ENCODE data around the gene FOXP2. TPM values are rescaled to one million over a fixed set of nuclear protein-coding genes. Genes with fewer than 3 reads are reported as not detected.

The FOXP2 gene
- total RNA-seq, 1 experiment from 2014 or later, result not detected

DNA sequence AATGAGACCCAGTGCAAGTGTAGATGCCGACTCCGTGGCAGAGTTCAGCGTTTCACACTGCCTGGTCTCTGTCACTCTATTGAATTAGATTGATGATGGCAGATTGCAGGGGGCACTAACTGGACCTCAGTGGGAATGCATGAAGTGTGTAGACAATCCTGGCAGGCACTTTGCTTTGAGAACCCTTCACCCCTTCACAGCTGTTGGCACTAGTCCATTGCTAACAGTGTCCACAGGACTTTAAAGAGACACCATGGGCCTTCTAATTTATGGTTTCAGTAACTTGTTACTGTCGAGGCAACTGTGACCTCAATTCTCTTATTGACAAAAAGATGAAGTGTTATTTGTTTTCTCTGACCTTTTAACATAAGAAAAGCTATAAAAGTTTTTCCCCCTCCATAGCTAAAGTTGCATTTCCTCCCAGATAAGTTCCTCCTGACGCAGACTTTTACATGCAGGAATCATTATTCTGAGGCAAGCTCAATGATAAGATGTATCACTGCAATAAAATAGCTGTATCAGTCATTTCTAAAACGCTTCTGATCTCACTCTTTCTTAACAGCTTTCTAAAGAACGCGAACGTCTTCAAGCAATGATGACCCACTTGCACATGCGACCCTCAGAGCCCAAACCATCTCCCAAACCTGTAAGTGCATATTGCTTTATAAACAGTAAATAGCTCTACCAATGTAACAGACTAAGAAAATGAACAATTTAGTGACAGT is 238.9 kb downstream of the FOXP2 start:
- DNase-seq, result no peak
- peaks cover 11% of the 10 kb centered on the region for H3K27me3 Mint-ChIP-seq (ENCODE audit: insufficient read depth, unreplicated experiment)
- POLR2A ChIA-PET, result no interaction called here
- CTCF ChIA-PET, result interaction anchor here (0.5 kb wide), 1 partner anchor 773 kb away, joined by 3 read pairs; no protein-coding TSS in a partner anchor
- H3K27ac Mint-ChIP-seq (ENCODE audit: unreplicated experiment), result no peak overlapping the region
- Histone ChIP-seq H3K36me3 (ENCODE audit: control insufficient read depth, insufficient read depth, low read length) (no peaks in the 10 kb centered on the region), H3K4me1 (no peaks in the 10 kb centered on the region), H3K9me3 (no peaks in the 10 kb centered on the region), H3K4me3 (ENCODE audit: low read depth, low read length) (no peak overlapping the region), H3K27me3 (replicated peaks; ENCODE audit: control insufficient read depth, insufficient read depth, low read length) (no peaks in the 10 kb centered on the region; the same call in 1 of the 2 replicates)
- intact Hi-C loops (cut with micrococcal nuclease; ENCODE audit: unreplicated experiment), result no loop called here
- H3K9me3 Mint-ChIP-seq (ENCODE audit: unreplicated experiment), result no peaks in the 10 kb centered on the region
- no peak overlapping the region for H3K4me3 Mint-ChIP-seq (ENCODE audit: unreplicated experiment)
- BruUV-seq (replicated peaks), result no TSS peak
- H3K4me1 Mint-ChIP-seq (ENCODE audit: low read depth, unreplicated experiment), result no peaks in the 10 kb centered on the region
- TF ChIP-seq CTCF (IDR thresholded peaks at IDR 0.05; ENCODE audit: insufficient read depth in 1 of 2, low read depth in 1 of 2, low read length in 1 of 2, severe bottlenecking in 1 of 2, unreplicated experiment in 1 of 2), result no peak
- H3K36me3 Mint-ChIP-seq (ENCODE audit: insufficient read depth, unreplicated experiment), result no peaks in the 10 kb centered on the region

GRCh38 chr7:114656466-114656865 is 241.9 kb downstream of the FOXP2 start:
- Mint-ChIP-seq H3K27ac (ENCODE audit: unreplicated experiment) (no peak overlapping the region), H3K4me3 (ENCODE audit: unreplicated experiment) (no peak overlapping the region), H3K36me3 (ENCODE audit: insufficient read depth, unreplicated experiment) (no peaks in the 10 kb centered on the region), H3K27me3 (ENCODE audit: insufficient read depth, unreplicated experiment) (peaks cover 8% of the 10 kb centered on the region), H3K9me3 (ENCODE audit: unreplicated experiment) (no peaks in the 10 kb centered on the region), H3K4me1 (ENCODE audit: low read depth, unreplicated experiment) (no peaks in the 10 kb centered on the region)
- TF ChIP-seq CTCF (IDR thresholded peaks at IDR 0.05; ENCODE audit: insufficient read depth in 1 of 2, low read depth in 1 of 2, low read length in 1 of 2, severe bottlenecking in 1 of 2, unreplicated experiment in 1 of 2), result no peak
- DNase-seq, result no peak
- Histone ChIP-seq H3K4me3 (ENCODE audit: low read depth, low read length) (no peak overlapping the region), H3K36me3 (ENCODE audit: control insufficient read depth, insufficient read depth, low read length) (no peaks in the 10 kb centered on the region), H3K9me3 (no peaks in the 10 kb centered on the region), H3K4me1 (no peaks in the 10 kb centered on the region), H3K27me3 (replicated peaks; ENCODE audit: control insufficient read depth, insufficient read depth, low read length) (no peaks in the 10 kb centered on the region; the same call in 1 of the 2 replicates)
- ChIA-PET CTCF (no interaction called here), POLR2A (no interaction called here)
- no TSS peak for BruUV-seq (replicated peaks)
- intact Hi-C loops (cut with micrococcal nuclease; ENCODE audit: unreplicated experiment), result no loop called here

DNA sequence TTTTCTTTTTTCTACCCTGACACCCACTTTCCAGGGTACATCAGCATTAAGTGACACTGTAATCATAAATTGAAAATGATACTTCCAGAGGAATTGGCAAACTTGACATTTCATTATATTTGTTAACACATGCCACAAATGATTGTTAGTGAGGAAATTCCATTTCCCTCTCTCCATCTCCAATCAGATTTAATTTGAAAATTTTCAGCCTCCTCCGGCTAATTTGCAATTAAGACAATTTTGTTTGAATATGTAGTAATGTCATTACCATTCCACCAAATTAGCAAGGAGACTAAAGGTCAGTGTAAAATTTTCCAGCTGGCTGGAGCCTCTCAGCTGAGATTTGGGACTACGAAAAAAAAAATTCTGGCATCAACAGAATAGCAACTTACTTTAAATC is 242.7 kb downstream of the FOXP2 start:
- Histone ChIP-seq H3K4me1 (no peaks in the 10 kb centered on the region), H3K36me3 (ENCODE audit: control insufficient read depth, insufficient read depth, low read length) (no peaks in the 10 kb centered on the region), H3K9me3 (no peaks in the 10 kb centered on the region), H3K27me3 (replicated peaks; ENCODE audit: control insufficient read depth, insufficient read depth, low read length) (no peaks in the 10 kb centered on the region; the same call in 1 of the 2 replicates), H3K4me3 (ENCODE audit: low read depth, low read length) (no peak overlapping the region)
- Mint-ChIP-seq H3K9me3 (ENCODE audit: unreplicated experiment) (no peaks in the 10 kb centered on the region), H3K36me3 (ENCODE audit: insufficient read depth, unreplicated experiment) (no peaks in the 10 kb centered on the region), H3K27ac (ENCODE audit: unreplicated experiment) (no peak overlapping the region), H3K4me1 (ENCODE audit: low read depth, unreplicated experiment) (no peaks in the 10 kb centered on the region), H3K4me3 (ENCODE audit: unreplicated experiment) (no peak overlapping the region), H3K27me3 (ENCODE audit: insufficient read depth, unreplicated experiment) (peaks cover 6% of the 10 kb centered on the region)
- intact Hi-C loops (cut with micrococcal nuclease; ENCODE audit: unreplicated experiment), result no loop called here
- no peak for TF ChIP-seq CTCF (IDR thresholded peaks at IDR 0.05; ENCODE audit: insufficient read depth in 1 of 2, low read depth in 1 of 2, low read length in 1 of 2, severe bottlenecking in 1 of 2, unreplicated experiment in 1 of 2)
- no TSS peak for BruUV-seq (replicated peaks)
- DNase-seq, result no peak
- POLR2A ChIA-PET, result no interaction called here
- CTCF ChIA-PET, result no interaction called here

Data from Caco-2 (cell line).